Measurements from ENCODE around the gene C1orf94.

C1orf94 gene

GRCh38 chr1:34263406-34263805 is 86.7 kb downstream of the C1orf94 start:
- DNase-seq = no peak

DNA sequence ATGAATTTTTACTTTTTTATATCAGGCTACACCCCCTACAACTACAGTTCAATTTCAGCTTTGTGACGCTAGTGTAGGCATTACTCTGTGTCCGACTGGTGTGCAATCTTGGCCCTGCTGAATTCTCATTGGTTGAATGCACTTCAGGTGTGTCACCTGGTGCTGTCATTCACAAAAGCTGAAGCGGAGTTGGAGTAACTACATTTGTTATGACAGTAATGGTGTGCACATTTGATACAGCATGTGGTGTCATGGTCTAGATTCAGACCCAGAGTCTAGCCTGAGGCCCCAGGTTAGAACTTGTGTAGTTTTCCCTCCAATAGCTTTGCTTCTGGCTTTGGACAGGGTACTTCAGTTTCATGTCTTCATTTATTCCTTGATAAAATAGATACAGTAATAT is 88.7 kb downstream of the C1orf94 start:
- DNase-seq = no peak

GRCh38 chr1:34266127-34266951 is 89.6 kb downstream of the C1orf94 start:
- no peak for DNase-seq

GRCh38 chr1:34267326-34267725 is 90.6 kb downstream of the C1orf94 start:
- no peak for DNase-seq

GRCh38 chr1:34268311-34268954 is 91.7 kb downstream of the C1orf94 start:
- DNase-seq = no peak
